ENCODE measurements around the gene SORT1.

SORT1 gene

DNA sequence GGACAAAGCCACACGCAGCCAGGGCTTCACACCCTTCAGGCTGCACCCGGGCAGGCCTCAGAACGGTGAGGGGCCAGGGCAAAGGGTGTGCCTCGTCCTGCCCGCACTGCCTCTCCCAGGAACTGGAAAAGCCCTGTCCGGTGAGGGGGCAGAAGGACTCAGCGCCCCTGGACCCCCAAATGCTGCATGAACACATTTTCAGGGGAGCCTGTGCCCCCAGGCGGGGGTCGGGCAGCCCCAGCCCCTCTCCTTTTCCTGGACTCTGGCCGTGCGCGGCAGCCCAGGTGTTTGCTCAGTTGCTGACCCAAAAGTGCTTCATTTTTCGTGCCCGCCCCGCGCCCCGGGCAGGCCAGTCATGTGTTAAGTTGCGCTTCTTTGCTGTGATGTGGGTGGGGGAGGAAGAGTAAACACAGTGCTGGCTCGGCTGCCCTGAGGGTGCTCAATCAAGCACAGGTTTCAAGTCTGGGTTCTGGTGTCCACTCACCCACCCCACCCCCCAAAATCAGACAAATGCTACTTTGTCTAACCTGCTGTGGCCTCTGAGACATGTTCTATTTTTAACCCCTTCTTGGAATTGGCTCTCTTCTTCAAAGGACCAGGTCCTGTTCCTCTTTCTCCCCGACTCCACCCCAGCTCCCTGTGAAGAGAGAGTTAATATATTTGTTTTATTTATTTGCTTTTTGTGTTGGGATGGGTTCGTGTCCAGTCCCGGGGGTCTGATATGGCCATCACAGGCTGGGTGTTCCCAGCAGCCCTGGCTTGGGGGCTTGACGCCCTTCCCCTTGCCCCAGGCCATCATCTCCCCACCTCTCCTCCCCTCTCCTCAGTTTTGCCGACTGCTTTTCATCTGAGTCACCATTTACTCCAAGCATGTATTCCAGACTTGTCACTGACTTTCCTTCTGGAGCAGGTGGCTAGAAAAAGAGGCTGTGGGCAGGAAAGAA lies 122.9 kb downstream of the SORT1 start:
- no peak for DNase-seq (ENCODE audit: low read depth)

DNA sequence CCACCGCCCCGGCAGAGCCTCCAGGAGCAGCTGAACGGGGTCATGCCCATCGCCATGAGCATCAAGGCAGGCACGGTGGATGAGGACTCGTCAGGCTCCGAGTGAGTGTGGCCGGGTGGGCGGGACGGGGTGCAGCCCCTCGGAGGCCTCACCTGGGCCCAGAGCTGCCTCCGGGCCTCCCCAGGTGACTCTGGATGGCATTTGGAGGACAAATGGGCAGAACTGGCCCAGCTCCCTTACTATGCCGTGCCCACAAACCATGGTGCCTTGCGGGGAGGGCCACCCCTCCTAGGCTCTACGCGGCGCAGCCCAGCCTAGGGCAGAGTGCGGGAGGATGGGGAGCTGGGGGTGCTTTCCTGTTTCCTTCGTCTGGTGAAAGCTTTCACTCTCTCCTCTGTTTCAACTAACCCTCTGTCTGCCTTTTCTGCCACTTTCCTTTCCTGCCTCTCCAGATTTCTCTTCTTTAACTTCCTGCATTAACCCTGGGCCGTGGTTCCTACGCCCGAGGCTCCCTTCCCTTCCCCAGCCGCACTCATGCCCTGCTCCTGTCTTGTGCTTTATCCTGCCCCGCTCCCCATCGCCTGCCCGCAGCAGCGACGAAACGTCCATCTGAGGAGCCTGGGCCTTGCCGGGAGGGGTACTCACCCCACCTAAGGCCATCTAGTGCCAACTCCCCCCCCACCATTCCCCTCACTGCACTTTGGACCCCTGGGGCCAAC lies 124.0 kb downstream of the SORT1 start:
- DNase-seq (ENCODE audit: low read depth) = no peak

DNA sequence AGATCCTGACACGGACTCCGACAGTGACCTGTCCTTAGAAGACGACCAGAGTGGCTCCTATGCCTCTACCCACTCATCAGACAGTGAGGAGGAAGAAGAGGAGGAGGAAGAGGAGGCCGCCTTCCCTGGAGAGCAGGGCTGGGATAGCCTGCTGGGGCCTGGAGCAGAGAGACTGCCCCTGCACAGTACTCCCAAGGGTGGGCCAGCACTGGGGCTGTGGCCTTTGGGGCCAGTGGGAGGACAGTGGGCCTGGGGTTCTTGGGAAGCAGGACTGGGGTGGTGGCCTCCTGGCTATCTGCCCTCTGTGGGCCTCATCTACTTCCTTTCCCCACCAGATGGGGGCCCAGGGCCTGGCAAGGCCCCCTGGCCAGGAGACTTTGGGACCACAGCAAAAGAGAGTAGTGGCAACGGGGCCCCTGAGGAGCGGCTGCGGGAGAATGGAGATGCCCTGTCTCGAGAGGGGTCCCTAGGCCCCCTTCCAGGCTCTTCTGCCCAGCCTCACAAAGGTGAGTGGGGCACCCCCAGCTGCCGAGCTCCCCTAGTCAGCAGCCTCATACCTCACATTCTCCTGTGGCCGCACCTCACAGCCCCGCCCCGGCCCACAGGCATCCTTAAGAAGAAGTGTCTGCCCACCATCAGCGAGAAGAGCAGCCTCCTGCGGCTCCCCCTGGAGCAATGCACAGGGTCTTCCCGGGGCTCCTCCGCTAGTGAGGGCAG lies 124.7 kb downstream of the SORT1 start:
- DNase-seq (ENCODE audit: low read depth) = no peak

DNA sequence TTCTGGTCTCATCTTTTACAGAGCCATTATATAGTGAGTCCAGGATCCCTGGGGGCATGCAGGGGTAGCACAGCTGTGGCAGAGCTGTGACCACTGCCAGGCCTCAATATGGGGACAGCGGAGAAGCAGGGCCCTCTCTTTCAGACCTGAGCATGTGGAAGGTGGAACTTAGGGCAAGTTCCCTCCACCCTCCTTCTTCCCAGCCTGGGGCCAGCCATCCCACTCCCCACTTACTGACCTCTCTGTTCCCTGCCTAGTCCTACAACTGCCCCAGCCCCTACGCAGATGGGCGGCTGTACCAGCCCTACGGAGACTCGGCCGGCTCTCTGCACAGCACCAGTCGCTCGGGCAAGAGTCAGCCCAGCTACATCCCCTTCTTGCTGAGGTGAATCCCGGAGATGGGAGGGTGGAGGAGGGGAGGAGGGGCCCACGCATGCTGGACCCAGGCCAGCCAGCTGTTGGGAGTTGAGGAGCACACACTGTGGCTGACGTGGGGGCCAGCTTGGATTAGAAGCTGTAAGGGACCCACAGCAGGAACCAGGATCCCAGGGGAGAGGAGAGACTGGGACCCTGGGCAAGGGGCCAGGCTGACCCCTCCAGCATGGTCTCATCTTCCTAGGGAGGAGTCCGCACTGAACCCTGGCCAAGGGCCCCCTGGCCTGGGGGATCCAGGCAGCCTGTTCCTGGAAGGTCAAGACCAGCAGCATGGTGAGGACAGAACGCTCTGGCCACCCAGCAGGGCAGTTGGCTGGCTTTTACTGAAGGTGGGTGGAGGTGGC lies 125.5 kb downstream of the SORT1 start:
- DNase-seq (ENCODE audit: low read depth) = no peak

DNA sequence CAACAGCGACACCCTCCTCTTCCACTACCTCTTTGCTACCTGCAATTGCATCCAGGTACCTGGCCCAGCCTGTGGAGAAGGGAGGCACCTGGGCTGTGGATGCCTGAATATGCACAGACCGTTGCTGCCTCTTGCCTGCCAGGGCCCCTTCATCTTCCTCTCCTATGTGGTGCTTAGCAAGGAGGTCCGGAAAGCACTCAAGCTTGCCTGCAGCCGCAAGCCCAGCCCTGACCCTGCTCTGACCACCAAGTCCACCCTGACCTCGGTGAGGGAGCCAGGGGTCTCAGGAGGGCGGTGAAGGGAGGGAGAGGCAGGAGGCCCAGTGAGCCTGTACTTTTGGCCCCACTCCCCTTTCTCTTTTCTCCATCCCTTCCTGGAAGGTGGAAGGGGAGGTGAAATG lies 126.3 kb downstream of the SORT1 start:
- DNase-seq (ENCODE audit: low read depth) = no peak

DNA sequence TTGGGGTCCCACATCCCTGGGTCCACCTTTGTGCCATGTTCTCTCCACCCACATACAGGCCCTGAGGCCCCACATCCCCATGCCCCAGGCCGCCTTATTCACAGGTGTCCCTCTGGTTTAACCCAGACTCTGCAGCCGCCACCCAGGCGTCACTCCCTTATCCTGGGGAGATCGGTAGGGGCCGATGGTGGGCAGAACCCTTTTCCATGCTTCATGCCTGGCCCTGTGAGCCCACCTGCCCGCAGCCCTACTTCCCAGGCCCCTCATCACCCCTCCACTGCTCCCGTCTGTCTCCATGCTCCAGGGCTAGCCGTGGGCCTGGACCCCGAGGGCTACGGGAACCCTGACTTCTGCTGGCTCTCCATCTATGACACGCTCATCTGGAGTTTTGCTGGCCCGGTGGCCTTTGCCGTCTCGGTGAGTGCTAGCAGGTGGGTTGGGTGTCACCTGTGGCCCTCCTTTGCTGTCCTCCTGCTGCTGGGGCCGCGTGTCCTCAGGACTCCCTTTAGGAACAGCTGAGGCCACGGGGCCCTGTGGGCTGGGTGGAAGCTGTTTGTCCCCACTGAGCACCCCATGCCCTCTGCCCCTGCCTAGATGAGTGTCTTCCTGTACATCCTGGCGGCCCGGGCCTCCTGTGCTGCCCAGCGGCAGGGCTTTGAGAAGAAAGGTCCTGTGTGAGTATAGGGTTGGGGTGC lies 126.9 kb downstream of the SORT1 start:
- DNase-seq (ENCODE audit: low read depth) = no peak

DNA sequence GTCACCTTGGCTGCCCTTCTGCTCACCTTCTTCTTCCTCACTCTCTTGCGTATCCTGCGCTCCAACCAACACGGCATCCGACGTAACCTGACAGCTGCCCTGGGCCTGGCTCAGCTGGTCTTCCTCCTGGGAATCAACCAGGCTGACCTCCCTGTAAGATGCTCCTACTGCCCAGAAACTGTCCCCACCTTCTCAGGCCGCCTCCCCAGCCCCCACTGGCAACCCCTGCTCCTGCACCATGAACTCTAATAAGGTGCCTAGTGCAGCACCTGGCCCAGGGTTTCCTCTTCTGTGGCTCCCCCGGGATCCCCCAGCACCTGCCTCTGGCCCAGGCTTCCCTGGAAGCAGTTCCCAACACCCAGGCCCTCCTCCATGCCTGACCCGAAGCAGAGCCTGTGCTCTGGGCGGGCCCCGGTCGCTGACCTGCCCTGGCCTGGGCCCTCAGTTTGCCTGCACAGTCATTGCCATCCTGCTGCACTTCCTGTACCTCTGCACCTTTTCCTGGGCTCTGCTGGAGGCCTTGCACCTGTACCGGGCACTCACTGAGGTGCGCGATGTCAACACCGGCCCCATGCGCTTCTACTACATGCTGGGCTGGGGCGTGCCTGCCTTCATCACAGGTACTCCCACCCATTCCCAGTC lies 127.6 kb downstream of the SORT1 start:
- DNase-seq (ENCODE audit: low read depth) = no peak

DNA sequence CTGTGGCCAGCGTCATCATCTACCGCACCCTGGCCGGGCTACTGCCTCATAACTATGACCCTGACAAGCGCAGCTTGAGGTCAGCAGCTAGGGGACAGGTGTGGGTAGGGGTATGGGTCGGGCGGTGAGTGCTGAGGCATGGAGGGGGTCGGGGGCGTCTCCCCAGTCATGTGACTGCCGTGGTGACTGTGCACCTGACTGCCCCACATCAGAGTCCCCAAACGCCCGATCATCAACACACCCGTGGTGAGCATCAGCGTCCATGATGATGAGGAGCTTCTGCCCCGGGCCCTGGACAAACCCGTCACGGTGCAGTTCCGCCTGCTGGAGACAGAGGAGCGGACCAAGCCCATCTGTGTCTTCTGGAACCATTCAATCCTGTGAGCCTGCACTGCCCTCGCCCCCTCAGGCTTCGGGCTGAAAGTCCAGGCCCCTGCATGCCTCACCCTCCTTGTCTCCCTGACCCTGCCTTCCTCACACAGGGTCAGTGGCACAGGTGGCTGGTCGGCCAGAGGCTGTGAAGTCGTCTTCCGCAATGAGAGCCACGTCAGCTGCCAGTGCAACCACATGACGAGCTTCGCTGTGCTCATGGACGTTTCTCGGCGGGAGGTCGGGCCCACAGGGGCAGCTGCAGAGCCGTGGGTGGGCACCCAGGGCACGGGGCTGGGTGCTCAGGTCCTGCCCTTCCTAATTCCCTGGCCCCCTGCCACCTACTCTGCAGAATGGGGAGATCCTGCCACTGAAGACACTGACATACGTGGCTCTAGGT lies 128.3 kb downstream of the SORT1 start:
- DNase-seq (ENCODE audit: low read depth) = no peak

DNA sequence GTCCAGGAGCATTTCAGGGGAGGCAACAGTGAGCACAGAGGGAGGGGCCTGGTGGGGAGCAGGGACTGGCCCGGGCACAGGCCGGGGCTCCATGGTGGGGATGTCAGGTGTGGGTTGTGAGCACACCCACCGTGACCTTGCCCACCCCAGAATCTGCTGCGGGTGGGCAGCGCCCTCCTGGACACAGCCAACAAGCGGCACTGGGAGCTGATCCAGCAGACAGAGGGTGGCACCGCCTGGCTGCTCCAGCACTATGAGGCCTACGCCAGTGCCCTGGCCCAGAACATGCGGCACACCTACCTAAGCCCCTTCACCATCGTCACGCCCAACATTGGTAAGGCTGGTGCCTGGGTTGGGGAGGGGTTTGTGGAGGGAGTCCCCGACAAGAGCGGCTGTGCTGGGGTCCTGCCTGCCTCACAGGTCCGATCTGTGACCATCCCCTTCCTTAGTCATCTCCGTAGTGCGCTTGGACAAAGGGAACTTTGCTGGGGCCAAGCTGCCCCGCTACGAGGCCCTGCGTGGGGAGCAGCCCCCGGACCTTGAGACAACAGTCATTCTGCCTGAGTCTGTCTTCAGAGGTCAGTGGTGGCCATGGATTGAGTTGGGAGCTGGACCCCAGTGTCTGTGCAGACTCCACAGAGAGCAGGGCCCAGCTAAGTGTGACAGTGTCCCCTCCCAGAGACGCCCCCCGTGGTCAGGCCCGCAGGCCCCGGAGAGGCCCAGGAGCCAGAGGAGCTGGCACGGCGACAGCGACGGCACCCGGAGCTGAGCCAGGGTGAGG lies 129.1 kb downstream of the SORT1 start:
- DNase-seq (ENCODE audit: low read depth) = no peak

DNA sequence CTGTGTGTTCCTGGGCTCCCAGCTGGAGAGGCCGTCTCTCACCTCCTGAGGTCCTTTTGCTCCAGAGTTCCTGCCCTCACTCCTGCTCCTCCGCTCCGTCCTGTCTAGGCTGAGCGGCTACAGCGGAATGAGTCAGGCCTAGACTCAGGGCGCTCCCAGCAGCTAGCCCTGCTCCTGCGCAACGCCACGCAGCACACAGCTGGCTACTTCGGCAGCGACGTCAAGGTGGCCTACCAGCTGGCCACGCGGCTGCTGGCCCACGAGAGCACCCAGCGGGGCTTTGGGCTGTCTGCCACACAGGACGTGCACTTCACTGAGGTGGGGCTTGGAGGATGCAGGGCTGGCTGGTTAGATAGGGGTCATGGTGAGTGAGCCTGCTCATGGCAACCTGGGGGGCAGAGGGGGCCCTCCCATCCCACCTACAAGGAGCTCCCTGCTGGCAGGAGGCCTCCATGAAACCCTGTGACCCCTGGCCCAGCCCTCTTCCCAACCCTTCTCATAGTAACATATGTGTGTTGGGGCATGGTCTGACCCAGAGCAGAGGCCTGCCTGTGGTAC lies 129.9 kb downstream of the SORT1 start:
- DNase-seq (ENCODE audit: low read depth) = no peak

DNA sequence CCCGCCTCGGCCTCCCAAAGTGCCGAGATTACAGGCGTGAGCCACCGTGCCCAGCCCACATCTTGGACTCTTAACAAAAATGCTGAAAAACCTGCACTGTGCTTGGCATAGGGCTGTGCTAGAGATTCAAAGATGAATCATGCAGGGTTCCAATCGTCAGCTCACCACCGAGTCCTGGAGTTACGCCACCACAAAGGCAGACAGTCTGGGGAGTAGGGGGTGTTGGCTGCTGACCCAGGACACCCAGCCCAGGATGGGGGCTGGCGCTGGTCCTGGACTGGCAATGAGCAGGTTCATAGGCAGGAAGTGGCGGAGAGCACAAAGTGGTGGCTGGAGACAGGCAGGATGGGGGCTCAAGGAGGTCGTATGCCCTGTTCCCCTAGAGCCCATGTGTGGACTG lies 130.8 kb downstream of the SORT1 start:
- no peak for DNase-seq (ENCODE audit: low read depth)

DNA sequence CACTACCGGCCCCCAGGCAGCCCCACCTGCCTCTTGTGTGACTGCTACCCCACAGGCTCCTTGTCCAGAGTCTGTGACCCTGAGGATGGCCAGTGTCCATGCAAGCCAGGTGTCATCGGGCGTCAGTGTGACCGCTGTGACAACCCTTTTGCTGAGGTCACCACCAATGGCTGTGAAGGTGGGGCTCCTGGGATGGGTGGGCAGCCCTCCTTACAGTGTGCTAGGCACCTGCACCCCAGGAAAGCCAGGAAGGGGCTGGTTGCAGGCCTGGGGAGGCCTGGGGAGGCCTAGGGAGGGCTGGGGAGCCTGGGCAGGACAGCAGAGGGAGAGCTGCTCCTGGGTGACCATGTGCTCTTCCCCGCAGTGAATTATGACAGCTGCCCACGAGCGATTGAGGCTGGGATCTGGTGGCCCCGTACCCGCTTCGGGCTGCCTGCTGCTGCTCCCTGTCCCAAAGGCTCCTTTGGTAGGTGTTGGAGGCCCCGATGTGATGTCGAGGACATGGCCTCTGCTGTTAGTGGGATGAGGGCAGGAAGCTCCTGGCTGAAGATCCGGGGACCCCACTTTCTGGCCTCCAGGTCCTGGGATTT lies 131.9 kb downstream of the SORT1 start:
- DNase-seq (ENCODE audit: low read depth) = no peak

DNA sequence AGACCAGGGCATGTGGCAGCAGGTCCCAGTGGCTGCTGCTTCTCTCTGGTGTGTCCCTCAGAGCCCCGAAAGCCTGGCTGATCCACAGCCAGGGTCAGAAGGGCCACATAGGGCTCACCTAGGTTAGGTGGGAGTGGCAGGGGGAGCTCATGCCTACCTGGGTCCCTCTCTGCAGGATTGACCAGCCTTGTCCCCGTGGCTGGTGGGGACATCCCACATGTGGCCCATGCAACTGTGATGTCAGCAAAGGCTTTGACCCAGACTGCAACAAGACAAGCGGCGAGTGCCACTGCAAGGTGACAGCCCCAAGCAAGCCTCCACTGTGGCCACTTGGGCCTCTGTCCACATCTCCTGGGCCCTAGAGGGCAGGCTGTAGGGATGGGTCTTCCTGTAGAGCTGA lies 132.7 kb downstream of the SORT1 start:
- DNase-seq (ENCODE audit: low read depth) = no peak

DNA sequence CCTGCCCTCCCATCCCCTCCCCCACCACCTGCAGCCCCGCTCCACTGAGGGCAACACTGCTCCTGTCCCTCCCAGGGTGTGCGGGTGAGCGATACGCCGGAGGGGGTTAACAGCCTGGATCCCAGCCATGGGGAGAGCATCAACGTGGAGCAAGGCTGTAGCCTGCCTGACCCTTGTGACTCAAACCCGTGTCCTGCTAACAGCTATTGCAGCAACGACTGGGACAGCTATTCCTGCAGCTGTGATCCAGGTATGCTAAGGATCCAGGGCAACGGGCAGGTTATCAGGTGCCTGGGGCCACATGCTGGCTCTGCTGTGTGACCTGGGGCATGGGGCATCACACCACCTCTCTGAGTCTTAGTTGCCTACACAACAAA lies 133.4 kb downstream of the SORT1 start:
- DNase-seq (ENCODE audit: low read depth) = no peak

DNA sequence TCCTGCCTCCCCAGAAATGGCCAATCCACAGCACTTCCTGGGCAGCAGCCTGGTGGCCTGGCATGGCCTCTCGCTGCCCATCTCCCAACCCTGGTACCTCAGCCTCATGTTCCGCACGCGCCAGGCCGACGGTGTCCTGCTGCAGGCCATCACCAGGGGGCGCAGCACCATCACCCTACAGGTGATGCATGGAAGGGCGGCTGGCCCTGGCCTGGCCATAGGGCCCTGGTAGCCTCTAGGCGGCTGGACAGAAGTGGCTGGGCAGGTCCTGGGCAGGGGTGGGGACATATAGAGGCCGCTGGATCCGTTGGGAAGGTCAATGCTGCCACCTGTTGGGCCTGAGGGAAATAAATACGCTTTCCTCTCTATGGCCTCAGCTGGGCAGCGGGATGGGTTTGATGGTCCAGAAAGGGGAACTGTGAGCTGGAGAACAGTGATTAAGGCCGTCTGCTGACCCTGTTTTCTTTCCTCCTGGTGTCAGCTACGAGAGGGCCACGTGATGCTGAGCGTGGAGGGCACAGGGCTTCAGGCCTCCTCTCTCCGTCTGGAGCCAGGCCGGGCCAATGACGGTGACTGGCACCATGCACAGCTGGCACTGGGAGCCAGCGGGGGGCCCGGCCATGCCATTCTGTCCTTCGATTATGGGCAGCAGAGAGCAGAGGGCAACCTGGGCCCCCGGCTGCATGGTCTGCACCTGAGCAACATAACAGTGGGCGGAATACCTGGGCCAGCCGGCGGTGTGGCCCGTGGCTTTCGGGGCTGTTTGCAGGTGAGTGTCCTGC lies 133.9 kb downstream of the SORT1 start:
- DNase-seq (ENCODE audit: low read depth) = peak; percentile 59

DNA sequence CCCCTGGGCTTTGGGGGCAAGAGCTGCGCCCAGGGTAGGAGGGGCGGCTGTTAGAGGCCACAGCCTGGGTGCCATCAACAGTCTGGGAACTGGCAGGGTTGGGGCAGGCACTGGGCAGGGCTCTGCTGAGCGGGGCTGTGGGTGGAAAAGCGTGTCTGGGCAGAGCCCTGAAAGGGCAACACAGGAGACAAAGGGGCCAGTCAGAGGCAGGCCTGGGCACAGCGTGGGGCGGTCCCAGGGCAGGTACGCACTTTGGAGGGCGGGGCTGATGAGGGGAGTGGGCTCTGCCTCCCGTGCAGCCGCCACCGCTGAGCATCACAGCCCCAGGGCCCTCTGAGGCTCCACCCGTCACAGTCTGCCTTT lies 134.5 kb downstream of the SORT1 start:
- DNase-seq (ENCODE audit: low read depth) = no peak

DNA sequence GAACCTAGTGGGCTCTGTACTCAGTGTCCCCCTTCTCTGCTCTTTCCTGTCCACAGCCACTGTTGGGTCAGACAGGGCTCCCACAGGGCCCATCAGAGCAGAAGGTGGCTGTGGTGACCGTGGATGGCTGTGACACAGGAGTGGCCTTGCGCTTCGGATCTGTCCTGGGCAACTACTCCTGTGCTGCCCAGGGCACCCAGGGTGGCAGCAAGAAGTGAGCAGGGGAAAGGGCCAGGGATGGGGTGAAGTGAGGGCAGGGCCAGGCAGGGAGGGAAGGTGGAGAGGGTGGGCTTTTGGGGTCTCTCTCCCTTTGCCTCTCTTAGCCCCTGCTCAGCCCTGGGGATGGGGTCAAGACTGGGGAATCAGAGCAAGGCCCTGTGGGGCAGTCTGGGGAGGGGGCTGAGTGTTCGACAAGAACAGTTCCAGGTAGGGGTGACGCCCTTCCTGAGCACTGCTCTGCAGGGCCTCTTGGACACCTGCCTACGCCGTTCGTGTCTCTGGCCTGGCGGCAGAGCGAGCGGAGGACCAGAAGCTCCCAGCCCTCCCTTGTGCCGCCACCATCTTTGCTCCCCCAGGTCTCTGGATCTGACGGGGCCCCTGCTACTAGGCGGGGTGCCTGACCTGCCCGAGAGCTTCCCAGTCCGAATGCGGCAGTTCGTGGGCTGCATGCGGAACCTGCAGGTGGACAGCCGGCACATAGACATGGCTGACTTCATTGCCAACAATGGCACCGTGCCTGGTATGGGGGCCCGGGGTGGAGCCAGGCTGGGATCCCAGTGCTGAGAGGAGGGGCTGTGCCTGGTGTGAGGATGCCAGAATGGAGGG lies 135.3 kb downstream of the SORT1 start:
- DNase-seq (ENCODE audit: low read depth) = no peak
